Measurements from ENCODE around the gene FLRT2.

FLRT2 gene

DNA sequence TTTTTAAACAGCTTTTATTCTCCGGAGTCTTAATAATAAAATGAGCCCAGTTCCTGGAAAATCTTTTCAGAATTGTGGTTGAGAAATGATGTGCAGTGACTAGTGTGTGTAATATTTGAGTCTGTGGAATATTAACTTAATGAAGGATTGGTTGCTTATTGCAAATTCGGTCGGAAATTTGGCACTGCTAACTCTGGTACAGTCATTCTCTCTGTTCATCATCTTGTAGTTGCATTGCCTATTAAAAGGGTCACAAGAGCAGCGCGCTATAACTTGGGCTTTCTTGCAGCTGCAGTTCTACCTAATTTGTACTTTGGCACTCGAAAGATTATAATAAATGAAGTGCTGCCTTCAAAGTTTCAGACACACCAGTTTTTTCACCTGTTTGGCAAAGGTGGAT lies 146.0 kb downstream of the FLRT2 start:
- Histone ChIP-seq H3K27ac (ENCODE audit: low read length) (no peak overlapping the region), H3K36me3 (ENCODE audit: control insufficient read depth in 1 of 2, insufficient read depth in 2 of 2, low read length in 2 of 2) (no peaks in the 10 kb centered on the region), H3K27me3 (ENCODE audit: low read depth, low read length) (no peaks in the 10 kb centered on the region), H3K9me3 (ENCODE audit: control insufficient read depth in 1 of 2, low read length in 2 of 2) (peaks cover 0 to 4% of the 10 kb centered on the region in 2 donors), H3K4me1 (ENCODE audit: control insufficient read depth in 1 of 2, insufficient read depth in 2 of 2, low read length in 2 of 2) (no peaks in the 10 kb centered on the region), H3K4me3 (ENCODE audit: low read depth in 1 of 2, low read length in 2 of 2) (no peak overlapping the region)

GRCh38 chr14:85686908-85687307 lies 157.0 kb downstream of the FLRT2 start:
- no peak overlapping the region for H3K27ac ChIP-seq (ENCODE audit: low read length)
- H3K4me3 ChIP-seq (ENCODE audit: low read depth in 1 of 2, low read length in 2 of 2), result no peak overlapping the region
- H3K9me3 ChIP-seq (ENCODE audit: control insufficient read depth in 1 of 2, low read length in 2 of 2), result no peaks in the 10 kb centered on the region
- no peaks in the 10 kb centered on the region for H3K36me3 ChIP-seq (ENCODE audit: control insufficient read depth in 1 of 2, insufficient read depth in 2 of 2, low read length in 2 of 2)
- H3K4me1 ChIP-seq (ENCODE audit: control insufficient read depth in 1 of 2, insufficient read depth in 2 of 2, low read length in 2 of 2), result no peaks in the 10 kb centered on the region
- H3K27me3 ChIP-seq (ENCODE audit: low read depth, low read length), result no peaks in the 10 kb centered on the region

GRCh38 chr14:85687456-85687855 lies 157.5 kb downstream of the FLRT2 start:
- Histone ChIP-seq H3K4me3 (ENCODE audit: low read depth in 1 of 2, low read length in 2 of 2) (no peak overlapping the region), H3K27me3 (ENCODE audit: low read depth, low read length) (no peaks in the 10 kb centered on the region), H3K9me3 (ENCODE audit: control insufficient read depth in 1 of 2, low read length in 2 of 2) (no peaks in the 10 kb centered on the region), H3K4me1 (ENCODE audit: control insufficient read depth in 1 of 2, insufficient read depth in 2 of 2, low read length in 2 of 2) (no peaks in the 10 kb centered on the region), H3K27ac (ENCODE audit: low read length) (no peak overlapping the region), H3K36me3 (ENCODE audit: control insufficient read depth in 1 of 2, insufficient read depth in 2 of 2, low read length in 2 of 2) (no peaks in the 10 kb centered on the region)

GRCh38 chr14:85688006-85688405 lies 158.1 kb downstream of the FLRT2 start:
- Histone ChIP-seq H3K9me3 (ENCODE audit: control insufficient read depth in 1 of 2, low read length in 2 of 2) (no peaks in the 10 kb centered on the region), H3K36me3 (ENCODE audit: control insufficient read depth in 1 of 2, insufficient read depth in 2 of 2, low read length in 2 of 2) (no peaks in the 10 kb centered on the region), H3K4me1 (ENCODE audit: control insufficient read depth in 1 of 2, insufficient read depth in 2 of 2, low read length in 2 of 2) (no peaks in the 10 kb centered on the region), H3K27ac (ENCODE audit: low read length) (no peak overlapping the region), H3K27me3 (ENCODE audit: low read depth, low read length) (no peaks in the 10 kb centered on the region), H3K4me3 (ENCODE audit: low read depth in 1 of 2, low read length in 2 of 2) (no peak overlapping the region)

GRCh38 chr14:85695300-85695699 lies 165.4 kb downstream of the FLRT2 start:
- no peaks in the 10 kb centered on the region for H3K9me3 ChIP-seq (ENCODE audit: control insufficient read depth in 1 of 2, low read length in 2 of 2)
- no peak overlapping the region for H3K4me3 ChIP-seq (ENCODE audit: low read depth in 1 of 2, low read length in 2 of 2)
- H3K27ac ChIP-seq (ENCODE audit: low read length), result no peak overlapping the region
- H3K27me3 ChIP-seq (ENCODE audit: low read depth, low read length), result no peaks in the 10 kb centered on the region
- H3K4me1 ChIP-seq (ENCODE audit: control insufficient read depth in 1 of 2, insufficient read depth in 2 of 2, low read length in 2 of 2), result no peaks in the 10 kb centered on the region
- no peaks in the 10 kb centered on the region for H3K36me3 ChIP-seq (ENCODE audit: control insufficient read depth in 1 of 2, insufficient read depth in 2 of 2, low read length in 2 of 2)

DNA sequence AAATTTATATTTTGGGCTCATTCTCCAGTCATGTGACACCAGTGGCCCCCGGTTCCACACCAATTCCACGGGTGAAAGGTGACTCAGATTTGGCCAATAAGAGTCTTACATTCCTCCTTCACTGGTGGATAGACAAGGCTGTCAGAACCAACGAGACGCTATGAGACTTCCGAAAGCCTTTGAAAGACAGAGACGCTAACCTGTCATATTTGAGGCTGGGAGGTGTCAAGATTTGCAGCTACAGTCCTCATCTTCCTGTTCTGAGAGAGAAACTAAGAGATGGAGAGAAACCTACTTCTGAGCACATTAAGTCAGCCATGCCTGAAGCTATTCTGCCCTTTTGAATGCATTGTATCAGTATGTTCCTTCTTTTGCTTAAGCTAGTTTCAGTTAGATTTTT lies 171.2 kb downstream of the FLRT2 start:
- H3K4me3 ChIP-seq (ENCODE audit: low read depth in 1 of 2, low read length in 2 of 2), result no peak overlapping the region
- H3K36me3 ChIP-seq (ENCODE audit: control insufficient read depth in 1 of 2, insufficient read depth in 2 of 2, low read length in 2 of 2), result no peaks in the 10 kb centered on the region
- no peaks in the 10 kb centered on the region for H3K27me3 ChIP-seq (ENCODE audit: low read depth, low read length)
- no peak overlapping the region for H3K27ac ChIP-seq (ENCODE audit: low read length)
- H3K4me1 ChIP-seq (ENCODE audit: control insufficient read depth in 1 of 2, insufficient read depth in 2 of 2, low read length in 2 of 2), result no peaks in the 10 kb centered on the region
- no peaks in the 10 kb centered on the region for H3K9me3 ChIP-seq (ENCODE audit: control insufficient read depth in 1 of 2, low read length in 2 of 2)

DNA sequence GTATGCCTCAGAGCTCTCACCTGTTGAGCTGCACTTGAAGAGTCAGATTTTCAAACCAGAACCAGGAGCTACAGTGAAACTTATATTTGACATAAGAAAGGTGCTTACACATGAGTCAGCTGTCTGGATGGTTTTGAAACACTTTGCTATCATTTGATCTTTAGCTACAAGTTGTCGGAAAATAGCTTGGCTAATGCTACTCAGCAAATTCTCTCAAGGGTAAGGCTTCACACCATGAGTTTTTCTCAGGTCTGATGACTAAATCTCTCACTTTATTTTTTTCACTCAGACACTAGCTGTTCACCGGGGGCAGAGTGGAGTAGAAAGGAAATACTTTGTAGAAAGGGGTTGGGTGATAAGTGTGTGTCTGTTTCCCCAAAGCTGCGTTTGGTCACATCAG lies 171.8 kb downstream of the FLRT2 start:
- Histone ChIP-seq H3K27ac (ENCODE audit: low read length) (no peak overlapping the region), H3K4me3 (ENCODE audit: low read depth in 1 of 2, low read length in 2 of 2) (no peak overlapping the region), H3K9me3 (ENCODE audit: control insufficient read depth in 1 of 2, low read length in 2 of 2) (no peaks in the 10 kb centered on the region), H3K4me1 (ENCODE audit: control insufficient read depth in 1 of 2, insufficient read depth in 2 of 2, low read length in 2 of 2) (no peaks in the 10 kb centered on the region), H3K27me3 (ENCODE audit: low read depth, low read length) (no peaks in the 10 kb centered on the region), H3K36me3 (ENCODE audit: control insufficient read depth in 1 of 2, insufficient read depth in 2 of 2, low read length in 2 of 2) (no peaks in the 10 kb centered on the region)

DNA sequence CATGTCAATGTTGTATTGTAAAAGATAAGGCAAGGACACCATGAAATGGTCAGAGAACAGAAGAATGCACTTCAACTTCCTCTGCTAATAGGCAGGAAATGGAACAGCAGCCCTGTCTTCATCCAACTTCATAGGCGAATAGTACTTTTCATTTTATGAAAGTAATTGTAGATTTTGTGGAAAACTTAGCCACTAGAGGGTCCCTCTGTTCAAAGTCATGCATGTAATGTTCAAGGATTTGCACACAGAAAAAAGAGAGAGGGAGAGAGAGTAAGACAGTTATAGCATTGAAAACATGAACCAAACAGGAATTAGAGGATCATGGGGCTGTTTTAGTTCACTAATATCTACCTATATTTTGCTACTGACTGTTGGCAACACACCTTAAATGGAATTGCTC lies 172.2 kb downstream of the FLRT2 start:
- no peaks in the 10 kb centered on the region for H3K36me3 ChIP-seq (ENCODE audit: control insufficient read depth in 1 of 2, insufficient read depth in 2 of 2, low read length in 2 of 2)

GRCh38 chr14:85702997-85703396 lies 173.1 kb downstream of the FLRT2 start:
- H3K9me3 ChIP-seq (ENCODE audit: control insufficient read depth in 1 of 2, low read length in 2 of 2), result no peaks in the 10 kb centered on the region
- H3K36me3 ChIP-seq (ENCODE audit: control insufficient read depth in 1 of 2, insufficient read depth in 2 of 2, low read length in 2 of 2), result no peaks in the 10 kb centered on the region
- H3K4me1 ChIP-seq (ENCODE audit: control insufficient read depth in 1 of 2, insufficient read depth in 2 of 2, low read length in 2 of 2), result no peaks in the 10 kb centered on the region
- no peaks in the 10 kb centered on the region for H3K27me3 ChIP-seq (ENCODE audit: low read depth, low read length)
- H3K27ac ChIP-seq (ENCODE audit: low read length), result no peak overlapping the region
- H3K4me3 ChIP-seq (ENCODE audit: low read depth in 1 of 2, low read length in 2 of 2), result no peak overlapping the region

More for the DNA sequence above, 172.2 kb downstream of the FLRT2 start:
- Histone ChIP-seq H3K27me3 (ENCODE audit: low read depth, low read length) (no peaks in the 10 kb centered on the region), H3K9me3 (ENCODE audit: control insufficient read depth in 1 of 2, low read length in 2 of 2) (no peaks in the 10 kb centered on the region), H3K4me1 (ENCODE audit: control insufficient read depth in 1 of 2, insufficient read depth in 2 of 2, low read length in 2 of 2) (no peaks in the 10 kb centered on the region), H3K4me3 (ENCODE audit: low read depth in 1 of 2, low read length in 2 of 2) (no peak overlapping the region), H3K27ac (ENCODE audit: low read length) (no peak overlapping the region)
